Measurements from ENCODE around the gene ERVW-1.

DNA sequence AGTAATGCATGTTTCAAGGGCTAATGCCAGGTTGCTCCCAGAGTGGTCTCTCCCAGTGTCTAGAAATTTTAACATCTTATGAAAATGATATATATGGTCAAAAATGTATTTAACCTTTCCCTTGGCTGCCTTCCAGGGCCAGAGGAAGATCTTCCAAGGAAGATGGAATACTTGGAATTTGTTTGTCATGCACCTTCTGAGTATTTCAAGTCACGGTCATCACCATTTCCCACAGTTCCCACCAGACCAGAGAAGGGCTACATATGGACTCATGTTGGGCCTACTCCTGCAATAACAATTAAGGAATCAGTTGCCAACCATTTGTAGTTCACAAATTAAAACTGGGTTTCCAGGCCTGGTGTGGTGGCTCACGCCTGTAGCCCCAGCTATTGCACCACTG lies 21.5 kb downstream of the ERVW-1 start:
- TF ChIP-seq, protein P1, sequence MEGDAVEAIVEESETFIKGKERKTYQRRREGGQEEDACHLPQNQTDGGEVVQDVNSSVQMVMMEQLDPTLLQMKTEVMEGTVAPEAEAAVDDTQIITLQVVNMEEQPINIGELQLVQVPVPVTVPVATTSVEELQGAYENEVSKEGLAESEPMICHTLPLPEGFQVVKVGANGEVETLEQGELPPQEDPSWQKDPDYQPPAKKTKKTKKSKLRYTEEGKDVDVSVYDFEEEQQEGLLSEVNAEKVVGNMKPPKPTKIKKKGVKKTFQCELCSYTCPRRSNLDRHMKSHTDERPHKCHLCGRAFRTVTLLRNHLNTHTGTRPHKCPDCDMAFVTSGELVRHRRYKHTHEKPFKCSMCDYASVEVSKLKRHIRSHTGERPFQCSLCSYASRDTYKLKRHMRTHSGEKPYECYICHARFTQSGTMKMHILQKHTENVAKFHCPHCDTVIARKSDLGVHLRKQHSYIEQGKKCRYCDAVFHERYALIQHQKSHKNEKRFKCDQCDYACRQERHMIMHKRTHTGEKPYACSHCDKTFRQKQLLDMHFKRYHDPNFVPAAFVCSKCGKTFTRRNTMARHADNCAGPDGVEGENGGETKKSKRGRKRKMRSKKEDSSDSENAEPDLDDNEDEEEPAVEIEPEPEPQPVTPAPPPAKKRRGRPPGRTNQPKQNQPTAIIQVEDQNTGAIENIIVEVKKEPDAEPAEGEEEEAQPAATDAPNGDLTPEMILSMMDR (IDR thresholded peaks at IDR 0.05), result no peak
- TF ChIP-seq POLR2A (IDR thresholded peaks at IDR 0.05) (no peak), EP300 (IDR thresholded peaks at IDR 0.05) (no peak)

Measured in ovary (tissue), 3 donors.